ENCODE results near the gene ZEB2. TPM values are rescaled to one million over a fixed set of nuclear protein-coding genes. Genes with fewer than 3 reads are reported as not detected.

ZEB2 gene
- polyA plus RNA-seq, 1 donor from 2014 or later: 51.5 TPM

DNA sequence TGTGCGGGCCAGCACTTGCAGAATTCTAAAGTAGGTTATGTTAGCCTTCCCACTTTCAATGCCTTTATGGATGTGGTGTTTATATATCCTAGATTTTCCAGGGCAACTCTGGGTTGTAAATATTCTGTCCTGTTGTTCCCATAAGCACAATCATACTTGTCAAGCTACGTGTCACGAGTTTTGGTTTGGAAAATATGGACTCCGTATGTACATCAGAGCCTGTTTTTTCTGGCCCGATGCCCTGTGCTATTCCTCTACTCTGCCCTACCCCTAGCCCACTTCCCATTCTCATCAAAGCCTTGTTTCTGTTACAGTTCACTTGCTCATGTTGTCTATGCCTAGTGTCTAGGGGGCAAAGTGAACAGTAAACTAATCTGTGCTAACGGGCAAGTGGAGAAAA, 27.0 kb upstream of the ZEB2 start:
- Mint-ChIP-seq H3K36me3 (peaks cover 2% of the 10 kb centered on the region), H3K9me3 (peaks cover 2 to 5% (median 3%) of the 10 kb centered on the region in 3 donors), H3K4me3 (no peak overlapping the region), H3K4me1 (peaks cover 8 to 14% (median 10%) of the 10 kb centered on the region in 3 donors), H3K27me3 (peaks cover 27% of the 10 kb centered on the region), H3K27ac (no peak overlapping the region)

DNA sequence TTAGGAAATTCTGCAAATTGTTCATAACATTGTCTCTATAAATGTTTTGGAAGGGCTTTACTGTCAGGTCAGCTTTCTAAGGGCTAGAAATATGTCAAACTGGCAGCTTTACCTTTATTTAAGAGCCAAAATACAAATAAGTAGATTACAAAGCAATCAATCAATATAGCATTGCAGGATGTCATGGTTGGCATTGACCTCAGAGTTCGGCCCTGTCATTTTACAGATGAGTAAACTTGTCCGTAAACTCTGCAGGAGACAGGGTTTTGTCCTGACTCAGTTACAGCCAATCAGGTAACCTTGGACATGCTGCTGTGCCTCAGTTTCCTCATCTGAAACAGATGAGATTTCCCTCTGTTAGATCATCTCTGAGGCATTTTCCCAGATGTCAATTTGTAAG, 25.9 kb upstream of the ZEB2 start:
- no peak overlapping the region for H3K4me3 Mint-ChIP-seq
- peaks cover 25% of the 10 kb centered on the region for H3K27me3 Mint-ChIP-seq
- peaks cover 2 to 5% (median 3%) of the 10 kb centered on the region in 3 donors for H3K9me3 Mint-ChIP-seq
- peaks cover 8 to 14% (median 10%) of the 10 kb centered on the region in 3 donors for H3K4me1 Mint-ChIP-seq
- H3K36me3 Mint-ChIP-seq: peaks cover 2% of the 10 kb centered on the region
- no peak overlapping the region for H3K27ac Mint-ChIP-seq

DNA sequence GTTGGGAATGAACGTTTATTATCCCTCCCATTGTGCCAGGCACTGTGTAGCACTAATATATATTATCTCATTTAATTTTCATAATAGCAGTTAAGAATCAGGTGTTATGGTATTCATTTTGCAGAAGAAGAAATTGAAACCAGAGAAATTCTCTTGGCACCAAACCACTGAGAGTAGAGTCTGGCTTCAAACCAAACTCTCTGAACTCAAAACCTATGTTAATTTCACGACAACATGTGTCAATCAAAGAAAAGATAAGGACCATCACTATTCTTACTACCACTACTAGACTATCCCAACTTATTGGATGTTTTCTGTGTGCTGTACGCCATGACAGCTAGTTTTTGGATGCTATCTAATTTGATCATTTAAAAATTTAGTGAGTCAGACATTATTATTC, 24.1 kb upstream of the ZEB2 start:
- H3K27ac Mint-ChIP-seq: no peak overlapping the region
- H3K9me3 Mint-ChIP-seq: peaks cover 2 to 5% (median 2%) of the 10 kb centered on the region in 3 donors
- peaks cover 8 to 11% (median 8%) of the 10 kb centered on the region in 3 donors for H3K4me1 Mint-ChIP-seq
- peaks cover 2% of the 10 kb centered on the region for H3K36me3 Mint-ChIP-seq
- H3K4me3 Mint-ChIP-seq: no peak overlapping the region
- H3K27me3 Mint-ChIP-seq: peaks cover 18% of the 10 kb centered on the region

DNA sequence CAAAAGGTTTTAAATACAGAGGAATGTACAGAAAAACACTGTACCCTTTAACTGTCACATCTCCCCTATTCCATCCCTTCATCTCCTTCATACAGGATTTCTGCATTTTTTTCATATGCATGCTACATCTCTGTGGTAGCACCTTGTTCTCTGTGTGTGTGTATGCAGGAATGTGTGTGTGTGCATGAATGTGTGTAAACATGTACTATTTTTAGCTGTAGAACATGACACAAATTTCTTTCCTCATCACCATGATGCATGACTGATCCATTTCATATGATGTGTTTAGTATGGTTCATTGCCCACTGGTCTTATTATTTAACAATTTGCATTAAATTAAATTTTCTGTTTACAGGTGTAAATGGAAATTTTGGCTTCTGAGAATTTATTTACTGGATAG, 21.5 kb upstream of the ZEB2 start:
- Mint-ChIP-seq H3K4me3 (no peak overlapping the region), H3K27ac (no peak overlapping the region), H3K27me3 (peaks cover 6% of the 10 kb centered on the region), H3K36me3 (peaks cover 2% of the 10 kb centered on the region), H3K4me1 (no peaks in the 10 kb centered on the region), H3K9me3 (peaks cover 2 to 5% (median 2%) of the 10 kb centered on the region in 3 donors)

DNA sequence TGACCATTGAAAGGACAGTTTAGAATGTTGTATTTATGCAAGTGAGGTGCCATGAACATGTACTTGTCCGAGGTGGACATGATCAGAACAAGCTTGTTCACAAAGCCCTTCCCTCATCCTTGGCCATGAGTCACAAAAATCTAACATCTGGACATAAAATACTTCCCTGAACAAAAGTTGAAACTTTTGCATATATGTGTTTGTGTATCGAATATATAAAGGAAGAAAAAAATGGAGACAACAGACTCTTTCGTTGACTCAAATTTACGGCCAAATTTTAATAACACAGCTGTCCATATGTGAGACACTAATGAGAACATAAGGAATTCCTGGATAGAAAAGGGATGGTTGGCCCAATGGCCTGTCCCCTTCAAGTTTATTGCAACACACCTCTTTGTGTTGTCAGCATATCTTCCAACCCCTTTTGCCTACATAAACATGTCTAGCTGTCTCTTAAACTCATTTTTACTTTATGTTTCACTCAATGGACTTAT, 19.4 kb upstream of the ZEB2 start:
- no peaks in the 10 kb centered on the region for H3K4me1 Mint-ChIP-seq
- H3K27ac Mint-ChIP-seq: no peak overlapping the region
- peaks cover 3% of the 10 kb centered on the region for H3K27me3 Mint-ChIP-seq
- peaks cover 2% of the 10 kb centered on the region for H3K36me3 Mint-ChIP-seq
- H3K4me3 Mint-ChIP-seq: no peak overlapping the region
- peaks cover 2 to 5% (median 2%) of the 10 kb centered on the region in 3 donors for H3K9me3 Mint-ChIP-seq

DNA sequence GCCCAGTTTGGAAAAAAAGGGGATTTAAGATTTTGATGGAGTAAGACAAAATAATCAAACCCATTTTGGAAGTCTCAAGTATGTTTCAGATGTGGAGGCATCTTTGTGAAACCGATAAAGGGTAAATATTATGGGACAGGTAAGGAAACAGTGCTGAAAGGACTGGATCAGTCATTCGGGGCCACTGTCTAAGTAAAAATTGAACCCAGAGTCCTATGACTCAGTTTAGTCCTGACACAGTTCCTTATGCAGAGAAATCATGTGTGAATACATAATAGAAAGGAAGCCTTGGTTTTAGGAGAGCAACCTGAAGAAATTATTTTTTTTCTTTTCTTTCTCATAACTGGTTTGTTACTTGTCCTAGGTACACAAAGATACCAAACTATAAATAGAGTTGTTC, 15.4 kb upstream of the ZEB2 start:
- H3K4me3 Mint-ChIP-seq: no peak overlapping the region
- no peaks in the 10 kb centered on the region for H3K9me3 Mint-ChIP-seq
- peaks cover 2% of the 10 kb centered on the region for H3K36me3 Mint-ChIP-seq
- H3K27ac Mint-ChIP-seq: no peak overlapping the region
- peaks cover 2% of the 10 kb centered on the region for H3K27me3 Mint-ChIP-seq
- H3K4me1 Mint-ChIP-seq: no peaks in the 10 kb centered on the region

DNA sequence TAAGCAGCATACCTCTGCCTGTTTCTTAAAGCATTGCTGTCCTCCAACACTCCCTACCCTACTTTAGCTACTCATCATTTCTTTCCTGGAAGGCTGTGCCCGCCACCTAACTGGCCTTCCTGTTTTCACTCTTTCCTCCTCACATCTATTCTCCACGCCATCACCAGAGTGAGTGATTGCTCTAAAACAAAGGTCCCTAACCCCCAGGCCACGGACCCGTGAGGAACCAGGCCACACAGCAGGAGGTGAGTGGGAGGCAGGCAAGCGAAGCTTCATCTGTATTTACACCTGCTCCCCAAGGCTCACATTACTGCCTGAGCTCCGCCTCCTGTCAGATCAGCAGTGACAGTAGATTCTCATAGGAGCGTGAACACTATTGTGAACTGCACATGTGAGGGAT, 13.3 kb upstream of the ZEB2 start:
- Mint-ChIP-seq H3K9me3 (no peaks in the 10 kb centered on the region), H3K27ac (peak overlapping the region in 1 of 3 donors; percentile 42), H3K27me3 (peaks cover 2% of the 10 kb centered on the region), H3K4me1 (no peaks in the 10 kb centered on the region), H3K4me3 (no peak overlapping the region), H3K36me3 (peaks cover 2% of the 10 kb centered on the region)

DNA sequence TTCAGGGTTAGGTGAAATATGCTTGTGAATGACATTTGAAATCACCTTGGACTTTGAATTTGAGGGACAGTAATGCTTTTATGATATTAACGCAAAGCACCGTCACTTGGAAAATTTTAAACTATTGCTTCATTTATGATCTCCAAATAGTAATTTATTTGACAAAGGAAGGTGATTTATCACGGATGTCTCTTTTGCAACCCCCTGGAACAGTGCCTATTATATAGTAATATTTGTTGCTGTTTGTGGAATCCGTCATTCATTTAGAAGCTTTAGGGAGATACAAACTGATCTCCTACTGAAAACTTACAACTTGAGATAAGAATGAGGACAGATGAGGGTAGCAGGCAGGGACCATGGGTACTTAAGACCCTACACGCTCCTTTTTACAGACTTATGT, 10.7 kb upstream of the ZEB2 start:
- Mint-ChIP-seq H3K9me3 (no peaks in the 10 kb centered on the region), H3K27me3 (peaks cover 4% of the 10 kb centered on the region), H3K4me3 (no peak overlapping the region), H3K27ac (no peak overlapping the region), H3K36me3 (peaks cover 2% of the 10 kb centered on the region), H3K4me1 (no peaks in the 10 kb centered on the region)

DNA sequence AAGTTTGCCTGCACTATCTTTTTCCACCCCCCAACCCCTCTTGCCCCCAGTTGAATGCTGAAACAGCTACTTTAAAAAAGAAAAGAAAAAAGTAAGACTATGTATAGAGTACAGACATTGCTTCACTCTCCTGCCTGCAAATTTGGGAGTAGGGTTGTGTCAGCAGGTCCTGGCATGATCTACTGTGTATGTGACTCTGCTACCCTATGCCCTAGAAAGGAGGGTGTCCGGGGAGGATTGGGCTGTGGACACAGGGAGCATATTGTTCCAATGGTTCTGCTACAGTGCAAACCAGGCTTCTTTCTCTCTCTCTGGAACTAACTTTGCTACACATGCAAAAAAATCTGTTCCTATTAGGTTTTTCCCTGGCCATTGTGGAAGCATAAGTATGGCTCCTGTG, 9.9 kb upstream of the ZEB2 start:
- H3K36me3 Mint-ChIP-seq: peaks cover 2% of the 10 kb centered on the region
- no peak overlapping the region for H3K27ac Mint-ChIP-seq
- no peak overlapping the region for H3K4me3 Mint-ChIP-seq
- peaks cover 4% of the 10 kb centered on the region for H3K27me3 Mint-ChIP-seq
- peaks cover 0 to under 1% (median 0%) of the 10 kb centered on the region in 3 donors for H3K4me1 Mint-ChIP-seq
- no peaks in the 10 kb centered on the region for H3K9me3 Mint-ChIP-seq

DNA sequence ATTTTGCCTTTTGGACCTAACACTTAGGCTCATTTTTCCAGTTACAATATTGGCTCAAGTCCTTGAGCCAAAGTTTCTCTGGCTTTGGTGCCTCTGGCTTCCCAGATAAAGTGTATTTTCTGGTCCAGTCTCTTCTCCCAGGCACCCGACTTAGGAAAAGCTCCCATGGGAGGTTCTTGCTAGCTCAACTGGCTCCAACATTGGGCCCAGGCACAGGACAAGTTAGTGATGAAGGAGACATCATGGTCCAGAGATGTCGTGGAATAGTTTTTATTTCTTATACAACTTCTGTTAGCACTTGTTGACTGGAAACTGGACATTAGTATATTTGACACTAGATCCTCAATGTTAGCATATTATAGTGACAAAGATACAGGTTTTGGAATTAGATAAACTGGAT, 8.2 kb upstream of the ZEB2 start:
- H3K4me1 Mint-ChIP-seq: peaks cover 6 to 10% (median 8%) of the 10 kb centered on the region in 3 donors
- peaks cover 11% of the 10 kb centered on the region for H3K27me3 Mint-ChIP-seq
- no peak overlapping the region for H3K4me3 Mint-ChIP-seq
- peaks cover 3% of the 10 kb centered on the region for H3K36me3 Mint-ChIP-seq
- no peak overlapping the region for H3K27ac Mint-ChIP-seq
- H3K9me3 Mint-ChIP-seq: no peaks in the 10 kb centered on the region

DNA sequence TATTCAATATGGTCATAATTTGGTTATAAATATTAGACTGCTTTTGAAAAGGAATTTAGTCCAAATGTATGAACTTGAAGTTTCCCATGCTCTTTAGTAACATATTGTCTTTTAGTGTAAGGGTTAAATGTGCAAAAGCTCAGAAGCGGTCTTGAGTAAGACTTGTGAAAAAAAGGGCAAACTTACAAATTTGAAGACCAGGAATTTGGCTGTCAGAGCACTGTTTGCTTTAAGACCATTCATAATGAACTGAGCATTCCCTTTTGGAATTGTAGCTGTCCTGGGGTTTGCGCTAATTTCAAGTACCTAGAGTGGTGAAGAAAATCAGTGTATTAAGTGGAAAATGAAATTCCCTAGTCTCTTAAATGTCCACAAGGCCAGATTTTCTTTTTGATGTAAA, 6.9 kb upstream of the ZEB2 start:
- H3K27me3 Mint-ChIP-seq: peaks cover 21% of the 10 kb centered on the region

DNA sequence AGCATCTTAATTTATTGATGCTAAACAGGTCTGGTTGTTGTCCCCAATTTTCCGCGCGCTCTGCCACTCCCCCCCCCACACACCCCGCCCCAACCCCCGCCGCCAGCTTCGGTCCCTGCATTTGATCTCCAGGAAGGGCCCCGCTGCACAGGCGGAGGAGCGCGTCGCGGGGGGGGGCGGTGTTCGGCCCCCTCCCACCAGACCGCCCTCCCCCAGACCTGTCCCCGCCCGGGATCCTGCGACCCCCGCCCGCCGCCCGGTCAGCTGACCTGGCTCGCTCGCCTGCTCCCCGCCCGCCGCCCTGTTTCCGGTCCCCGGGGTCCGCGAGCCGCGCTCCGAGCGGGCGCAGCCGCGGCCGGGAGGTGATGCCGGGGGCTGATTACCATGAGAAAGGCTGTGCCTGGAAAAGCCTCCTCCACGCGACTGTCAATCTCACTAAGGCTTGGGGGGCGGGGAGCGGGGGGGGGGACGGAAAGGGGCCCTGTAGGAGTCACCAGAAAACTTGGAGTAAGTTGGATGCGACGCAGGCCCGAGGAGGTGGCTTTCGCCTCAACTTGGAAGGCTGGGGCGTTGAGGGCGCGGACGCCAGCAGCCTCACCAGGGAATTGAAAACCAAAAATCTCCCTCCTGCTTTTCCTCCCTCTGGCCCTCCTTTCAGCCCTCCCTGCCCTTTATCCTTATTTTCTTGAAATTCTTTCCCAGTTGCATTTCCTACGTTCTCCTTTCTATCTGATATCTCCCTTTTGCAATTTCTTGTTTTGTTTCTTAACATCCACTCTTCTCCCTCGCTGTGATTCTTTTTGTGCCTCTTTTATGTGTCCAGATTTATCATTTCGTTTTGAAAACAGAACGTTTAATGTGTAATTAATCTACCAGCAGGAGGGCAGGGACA, 4.4 kb upstream of the ZEB2 start:
- Mint-ChIP-seq H3K27ac (no peak overlapping the region), H3K4me3 (peak overlapping the region; percentile 82 to 96 (median 90)), H3K9me3 (no peaks in the 10 kb centered on the region), H3K4me1 (peaks cover 12 to 15% (median 14%) of the 10 kb centered on the region in 3 donors), H3K27me3 (peaks cover 30% of the 10 kb centered on the region), H3K36me3 (peaks cover 4% of the 10 kb centered on the region)

More for the DNA sequence above, 6.9 kb upstream of the ZEB2 start:
- Mint-ChIP-seq H3K4me3 (peak overlapping the region in 1 of 4 donors; percentile 42), H3K9me3 (no peaks in the 10 kb centered on the region), H3K27ac (no peak overlapping the region), H3K4me1 (peaks cover 10 to 14% (median 12%) of the 10 kb centered on the region in 3 donors), H3K36me3 (peaks cover 3% of the 10 kb centered on the region)

DNA sequence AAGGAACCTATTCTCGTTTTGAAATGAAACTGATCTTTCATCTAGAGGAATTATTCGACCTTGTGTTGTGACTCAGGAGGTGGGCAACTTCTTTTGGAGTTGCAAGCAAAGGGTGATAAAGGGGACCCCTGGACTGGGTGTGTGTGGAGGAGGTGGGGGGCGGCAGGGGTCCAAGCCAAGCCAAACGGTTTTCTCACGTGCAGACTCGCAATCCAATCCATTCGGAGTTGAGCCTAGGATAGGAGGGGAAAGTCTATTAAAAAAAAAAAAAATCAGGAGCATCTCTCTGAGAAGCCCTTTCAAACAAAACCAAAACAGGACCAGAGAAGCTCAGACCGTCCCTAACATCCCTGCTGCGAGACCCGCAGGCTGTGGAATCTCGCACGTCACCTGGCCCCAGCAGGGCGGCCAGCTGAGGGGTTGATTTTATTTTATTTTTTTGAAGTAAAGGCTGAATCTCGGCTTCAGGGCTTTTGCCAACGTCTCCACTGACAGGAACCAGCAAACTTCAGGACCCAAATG, 3.7 kb upstream of the ZEB2 start:
- Mint-ChIP-seq H3K4me3 (peak overlapping the region; percentile 82 to 96 (median 90)), H3K4me1 (peaks cover 12 to 15% (median 14%) of the 10 kb centered on the region in 3 donors), H3K36me3 (peaks cover 4% of the 10 kb centered on the region), H3K27ac (peak overlapping the region in 2 of 3 donors; percentile 38 to 71), H3K27me3 (peaks cover 30% of the 10 kb centered on the region), H3K9me3 (no peaks in the 10 kb centered on the region)

DNA sequence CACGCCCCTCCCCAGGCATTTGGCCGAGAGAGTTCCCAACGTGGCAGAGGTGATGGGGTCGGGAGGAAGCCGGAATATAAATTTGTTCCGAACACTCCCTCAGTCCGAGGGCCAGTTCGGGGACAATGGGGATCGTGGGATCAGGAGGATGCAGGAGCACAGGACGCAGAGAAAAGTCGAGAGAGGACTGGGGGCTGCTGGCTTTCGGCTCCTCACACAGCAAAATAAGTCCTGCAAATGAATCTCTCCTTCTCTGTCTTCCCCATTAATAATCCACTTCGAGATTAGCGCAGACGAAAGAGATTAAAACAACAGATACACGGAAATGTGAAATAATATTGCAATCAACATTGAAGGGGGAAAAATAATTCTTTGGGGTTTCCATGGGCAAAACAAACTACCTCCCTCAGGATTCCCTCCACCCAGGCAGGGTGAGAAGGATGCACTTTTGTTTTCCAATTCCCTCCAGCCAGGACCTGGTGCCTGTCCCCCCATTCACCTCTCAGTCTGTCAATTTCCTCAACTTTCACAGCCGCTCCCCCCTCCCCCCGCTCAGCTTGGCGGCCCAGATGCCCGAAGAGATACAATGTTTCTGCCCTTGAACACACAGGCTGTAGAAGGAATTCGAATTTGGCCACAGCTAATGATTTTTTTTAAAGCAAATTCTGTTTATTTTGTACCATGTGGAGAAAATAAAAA, 3.1 kb upstream of the ZEB2 start:
- H3K4me1 Mint-ChIP-seq: peaks cover 12 to 15% (median 14%) of the 10 kb centered on the region in 3 donors
- H3K27me3 Mint-ChIP-seq: peaks cover 30% of the 10 kb centered on the region
- no peaks in the 10 kb centered on the region for H3K9me3 Mint-ChIP-seq
- H3K4me3 Mint-ChIP-seq: peak overlapping the region; percentile 82 to 96 (median 90)
- H3K36me3 Mint-ChIP-seq: peaks cover 4% of the 10 kb centered on the region
- H3K27ac Mint-ChIP-seq: peak overlapping the region in 2 of 3 donors; percentile 38 to 71
